ENCODE results near the gene SLC22A2. TPM values are rescaled to one million over a fixed set of nuclear protein-coding genes. Genes with fewer than 3 reads are reported as not detected.

The SLC22A2 gene
- total RNA-seq, 1 experiment from 2014 or later = not detected

DNA sequence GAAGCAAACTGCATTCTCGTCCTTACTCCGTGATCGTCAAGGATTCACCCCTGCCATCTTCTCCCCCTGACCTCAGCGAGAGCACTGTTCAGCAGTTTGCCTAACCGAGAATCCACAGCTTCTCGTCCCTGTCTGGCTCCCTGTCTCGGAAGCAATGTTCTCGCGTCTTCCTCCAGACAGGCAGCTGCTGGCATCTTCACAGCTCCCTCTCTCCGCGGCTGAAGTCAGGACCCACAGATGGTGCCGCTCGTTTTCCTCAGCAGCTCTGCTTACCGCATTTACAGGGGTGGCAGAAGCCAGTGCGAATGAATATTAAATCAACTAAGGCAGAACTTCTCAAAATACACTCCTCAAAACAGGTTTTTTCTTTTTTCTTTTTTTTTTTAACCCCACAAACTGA is 18.9 kb upstream of the SLC22A2 start:
- no peak overlapping the region for H3K4me3 Mint-ChIP-seq (ENCODE audit: low read depth, unreplicated experiment)
- no peaks in the 10 kb centered on the region for H3K27me3 Mint-ChIP-seq (ENCODE audit: unreplicated experiment)
- H3K36me3 Mint-ChIP-seq (ENCODE audit: insufficient read depth, unreplicated experiment) = no peaks in the 10 kb centered on the region
- TF ChIP-seq, protein P1, sequence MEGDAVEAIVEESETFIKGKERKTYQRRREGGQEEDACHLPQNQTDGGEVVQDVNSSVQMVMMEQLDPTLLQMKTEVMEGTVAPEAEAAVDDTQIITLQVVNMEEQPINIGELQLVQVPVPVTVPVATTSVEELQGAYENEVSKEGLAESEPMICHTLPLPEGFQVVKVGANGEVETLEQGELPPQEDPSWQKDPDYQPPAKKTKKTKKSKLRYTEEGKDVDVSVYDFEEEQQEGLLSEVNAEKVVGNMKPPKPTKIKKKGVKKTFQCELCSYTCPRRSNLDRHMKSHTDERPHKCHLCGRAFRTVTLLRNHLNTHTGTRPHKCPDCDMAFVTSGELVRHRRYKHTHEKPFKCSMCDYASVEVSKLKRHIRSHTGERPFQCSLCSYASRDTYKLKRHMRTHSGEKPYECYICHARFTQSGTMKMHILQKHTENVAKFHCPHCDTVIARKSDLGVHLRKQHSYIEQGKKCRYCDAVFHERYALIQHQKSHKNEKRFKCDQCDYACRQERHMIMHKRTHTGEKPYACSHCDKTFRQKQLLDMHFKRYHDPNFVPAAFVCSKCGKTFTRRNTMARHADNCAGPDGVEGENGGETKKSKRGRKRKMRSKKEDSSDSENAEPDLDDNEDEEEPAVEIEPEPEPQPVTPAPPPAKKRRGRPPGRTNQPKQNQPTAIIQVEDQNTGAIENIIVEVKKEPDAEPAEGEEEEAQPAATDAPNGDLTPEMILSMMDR (IDR thresholded peaks at IDR 0.05; ENCODE audit: unreplicated experiment) = no peak
- DNase-seq = no peak
- peaks cover 12% of the 10 kb centered on the region for H3K4me1 Mint-ChIP-seq (ENCODE audit: low read depth, unreplicated experiment)
- intact Hi-C loops (cut with micrococcal nuclease; ENCODE audit: unreplicated experiment) = no loop called here
- no TSS peak for BruUV-seq (replicated peaks)
- no peak overlapping the region for H3K27ac Mint-ChIP-seq (ENCODE audit: unreplicated experiment)
- CTCF ChIA-PET = no interaction called here
- H3K9me3 Mint-ChIP-seq (ENCODE audit: low read depth, unreplicated experiment) = no peaks in the 10 kb centered on the region

DNA sequence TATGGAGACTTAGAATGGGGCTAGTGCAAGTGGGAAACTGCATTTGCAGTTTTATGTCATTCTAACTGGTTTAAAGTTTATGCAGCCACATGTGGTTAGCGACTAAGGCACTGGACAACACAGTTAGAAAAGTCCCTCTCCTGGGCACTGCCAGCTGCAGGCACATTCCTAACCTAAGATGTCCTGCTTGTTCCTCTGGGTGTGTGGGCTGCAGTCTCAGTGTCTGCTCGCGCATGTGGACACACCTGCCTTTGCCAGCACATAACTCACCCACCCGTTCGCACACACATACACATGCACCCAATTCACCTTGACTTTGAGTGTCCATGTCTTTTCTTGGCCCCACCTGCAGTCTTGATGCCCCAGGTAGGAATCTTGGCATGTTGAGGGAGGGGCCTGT is 18.5 kb upstream of the SLC22A2 start:
- Mint-ChIP-seq H3K9me3 (ENCODE audit: low read depth, unreplicated experiment) (no peaks in the 10 kb centered on the region), H3K36me3 (ENCODE audit: insufficient read depth, unreplicated experiment) (no peaks in the 10 kb centered on the region), H3K4me3 (ENCODE audit: low read depth, unreplicated experiment) (no peak overlapping the region), H3K4me1 (ENCODE audit: low read depth, unreplicated experiment) (peaks cover 12% of the 10 kb centered on the region), H3K27ac (ENCODE audit: unreplicated experiment) (no peak overlapping the region), H3K27me3 (ENCODE audit: unreplicated experiment) (no peaks in the 10 kb centered on the region)
- no TSS peak for BruUV-seq (replicated peaks)
- CTCF ChIA-PET = no interaction called here
- DNase-seq = no peak
- intact Hi-C loops (cut with micrococcal nuclease; ENCODE audit: unreplicated experiment) = no loop called here
- TF ChIP-seq, protein P1 (IDR thresholded peaks at IDR 0.05; ENCODE audit: unreplicated experiment) = no peak

GRCh38 chr6:160276126-160276525 is 17.5 kb upstream of the SLC22A2 start:
- CTCF ChIA-PET = no interaction called here
- Mint-ChIP-seq H3K4me1 (ENCODE audit: low read depth, unreplicated experiment) (peaks cover 12% of the 10 kb centered on the region), H3K36me3 (ENCODE audit: insufficient read depth, unreplicated experiment) (no peaks in the 10 kb centered on the region), H3K4me3 (ENCODE audit: low read depth, unreplicated experiment) (no peak overlapping the region), H3K27ac (ENCODE audit: unreplicated experiment) (no peak overlapping the region), H3K27me3 (ENCODE audit: unreplicated experiment) (no peaks in the 10 kb centered on the region), H3K9me3 (ENCODE audit: low read depth, unreplicated experiment) (no peaks in the 10 kb centered on the region)
- TF ChIP-seq, protein P1 (IDR thresholded peaks at IDR 0.05; ENCODE audit: unreplicated experiment) = no peak
- intact Hi-C loops (cut with micrococcal nuclease; ENCODE audit: unreplicated experiment) = no loop called here
- DNase-seq = no peak
- BruUV-seq (replicated peaks) = no TSS peak

DNA sequence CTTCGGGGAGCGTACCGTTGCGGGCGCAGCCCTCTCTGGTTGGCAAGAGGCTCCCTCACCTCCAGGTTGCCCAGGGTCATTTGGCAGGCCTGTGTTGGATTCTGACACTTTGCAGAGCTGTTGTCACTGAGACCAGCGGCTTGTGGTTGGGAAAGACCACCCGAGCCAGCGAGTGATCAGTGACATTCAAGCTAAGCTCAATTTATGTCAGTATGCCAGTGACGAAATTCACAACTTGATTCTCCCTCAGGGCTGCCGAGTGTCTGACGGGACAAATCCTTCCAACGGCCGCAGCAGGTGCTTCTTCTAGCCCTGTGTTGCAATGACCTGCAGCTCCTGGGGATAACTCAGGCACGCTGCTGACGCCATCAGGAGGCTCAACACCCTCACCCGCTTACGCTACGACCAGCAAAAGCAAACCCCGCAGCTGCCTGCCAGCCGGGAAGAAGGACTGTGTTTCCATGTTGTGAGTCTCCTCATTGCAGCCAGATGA is 16.9 kb upstream of the SLC22A2 start:
- BruUV-seq (replicated peaks) = no TSS peak
- Mint-ChIP-seq H3K36me3 (ENCODE audit: insufficient read depth, unreplicated experiment) (no peaks in the 10 kb centered on the region), H3K9me3 (ENCODE audit: low read depth, unreplicated experiment) (no peaks in the 10 kb centered on the region), H3K27ac (ENCODE audit: unreplicated experiment) (no peak overlapping the region), H3K4me3 (ENCODE audit: low read depth, unreplicated experiment) (no peak overlapping the region), H3K27me3 (ENCODE audit: unreplicated experiment) (no peaks in the 10 kb centered on the region), H3K4me1 (ENCODE audit: low read depth, unreplicated experiment) (peaks cover 12% of the 10 kb centered on the region)
- no peak for DNase-seq
- intact Hi-C loops (cut with micrococcal nuclease; ENCODE audit: unreplicated experiment) = no loop called here
- CTCF ChIA-PET = no interaction called here
- TF ChIP-seq, protein P1 (IDR thresholded peaks at IDR 0.05; ENCODE audit: unreplicated experiment) = no peak
